Vagina (tissue), 2 donors: ENCODE results near the gene ISCU.

Experiments used
- POLR2A ChIP-seq, 2 donors: fragments of 450-650 bp; IDR thresholded peaks; one replicate each; pipeline ENCODE4 v1.6.1; 2017; ENCODE audit warnings: antibody characterized with exemption in 2 of 2, mild to moderate bottlenecking in 2 of 2, moderate library complexity in 2 of 2
- TF ChIP-seq, protein P1 (sequence below), 3 experiments: fragments of 450-650 bp in 2 of 3; fragments of 200-600 bp in 1 of 3; sonication (generic) in 1 of 3; IDR thresholded peaks; one replicate each; pipeline ENCODE4 v1.5.1; 2017 to 2019; ENCODE audit warnings: antibody characterized with exemption in 3 of 3, mild to moderate bottlenecking in 2 of 3, moderate library complexity in 2 of 3

DNA sequence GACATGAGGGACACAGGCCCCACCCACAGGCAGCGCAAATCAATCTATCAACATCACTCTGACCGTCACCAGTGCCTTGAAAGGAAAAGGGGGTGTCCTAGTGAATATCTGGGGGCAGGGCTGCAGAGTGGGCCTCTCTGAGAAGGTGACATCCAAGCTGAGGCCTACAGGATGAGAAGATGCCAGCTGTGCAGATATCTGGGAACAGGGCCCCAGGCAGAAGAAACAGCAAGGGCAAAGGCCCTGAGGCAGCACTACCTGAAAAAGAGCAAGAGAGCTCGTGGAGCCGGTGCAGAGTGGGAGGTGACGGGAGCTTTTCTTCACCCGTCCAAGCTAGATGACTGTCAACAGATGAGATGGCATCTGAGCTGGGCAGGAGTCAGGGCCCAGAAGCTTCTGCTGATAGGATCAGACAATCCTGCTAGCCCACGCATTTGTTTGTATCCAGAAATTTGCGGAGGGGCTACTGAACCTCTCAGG, 48.0 kb downstream of the ISCU start:
- TF ChIP-seq, protein P1, sequence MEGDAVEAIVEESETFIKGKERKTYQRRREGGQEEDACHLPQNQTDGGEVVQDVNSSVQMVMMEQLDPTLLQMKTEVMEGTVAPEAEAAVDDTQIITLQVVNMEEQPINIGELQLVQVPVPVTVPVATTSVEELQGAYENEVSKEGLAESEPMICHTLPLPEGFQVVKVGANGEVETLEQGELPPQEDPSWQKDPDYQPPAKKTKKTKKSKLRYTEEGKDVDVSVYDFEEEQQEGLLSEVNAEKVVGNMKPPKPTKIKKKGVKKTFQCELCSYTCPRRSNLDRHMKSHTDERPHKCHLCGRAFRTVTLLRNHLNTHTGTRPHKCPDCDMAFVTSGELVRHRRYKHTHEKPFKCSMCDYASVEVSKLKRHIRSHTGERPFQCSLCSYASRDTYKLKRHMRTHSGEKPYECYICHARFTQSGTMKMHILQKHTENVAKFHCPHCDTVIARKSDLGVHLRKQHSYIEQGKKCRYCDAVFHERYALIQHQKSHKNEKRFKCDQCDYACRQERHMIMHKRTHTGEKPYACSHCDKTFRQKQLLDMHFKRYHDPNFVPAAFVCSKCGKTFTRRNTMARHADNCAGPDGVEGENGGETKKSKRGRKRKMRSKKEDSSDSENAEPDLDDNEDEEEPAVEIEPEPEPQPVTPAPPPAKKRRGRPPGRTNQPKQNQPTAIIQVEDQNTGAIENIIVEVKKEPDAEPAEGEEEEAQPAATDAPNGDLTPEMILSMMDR (IDR thresholded peaks at IDR 0.05): no peak
- no peak for TF ChIP-seq POLR2A (IDR thresholded peaks at IDR 0.05)
